Bronchus fibroblast of lung (primary cell): ENCODE results near the gene THNSL1. TPM values are rescaled to one million over a fixed set of nuclear protein-coding genes. Genes with fewer than 3 reads are reported as not detected.

Experiments used
- total RNA-seq: library from RNA; depleted of rRNA; stranded (reverse); fragments of >200 nt; gene quantifications from 2 replicates; pipeline ENCODE4 v1.2.3, GENCODE V29; 2015

The THNSL1 gene
- total RNA-seq: 2.2 and 2.4 TPM in 2 replicates

GRCh38 chr10:25016376-25017153, at the start of gene THNSL1:
THNSL1 (plus strand) TSS chr10:25016612; CDS start chr10:25023224, 6,612 bp downstream.

GRCh38 chr10:25015828-25016375, 510 bp upstream of the THNSL1 start, which contains the start of gene ENKUR:
ENKUR (minus strand) TSS chr10:25016158; CDS start chr10:25015936, 222 bp downstream.

Other genes with a start within 250 kb of the THNSL1 start
- 23.9 and 24.5 TPM in 2 replicates for gene PRTFDC1, start 64.0 kb upstream of the THNSL1 start, total RNA-seq
- gene ENKUR, start 454 bp upstream of the THNSL1 start, total RNA-seq: 0.45 TPM in 1 of 2 replicates, not detected in the other
- gene GPR158, start 158.4 kb downstream of the THNSL1 start, total RNA-seq: not detected in 2 replicates